Mononuclear cell (primary cell): ENCODE results near the gene RAD1. TPM values are rescaled to one million over a fixed set of nuclear protein-coding genes. Genes with fewer than 3 reads are reported as not detected.

ENCODE experiments used
- H3K27me3 ChIP-seq: 2 replicates; pipeline ENCODE4 v1.6.0; 2011; ENCODE audit warnings: low read length, control low read depth; ENCODE audit not compliant: insufficient read depth
- H3K4me1 ChIP-seq: 2 replicates; pipeline ENCODE4 v1.5.1; 2011; ENCODE audit warnings: mild to moderate bottlenecking, low read length, control low read depth; ENCODE audit not compliant: insufficient read depth
- H3K4me3 ChIP-seq: 2 replicates; pipeline ENCODE4 v1.5.1; 2011; ENCODE audit warnings: mild to moderate bottlenecking, low read length, moderate library complexity
- H3K9me3 ChIP-seq: 2 replicates; pipeline ENCODE4 v1.5.1; 2011; ENCODE audit warnings: low read depth, mild to moderate bottlenecking, control low read depth, low read length
- total RNA-seq: library from RNA; depleted of rRNA; stranded (reverse); fragments of >200 nt; gene quantifications from one replicate; pipeline ENCODE4 v1.2.3, GENCODE V29; 2012

RAD1 gene
- total RNA-seq: 13.6 TPM

DNA sequence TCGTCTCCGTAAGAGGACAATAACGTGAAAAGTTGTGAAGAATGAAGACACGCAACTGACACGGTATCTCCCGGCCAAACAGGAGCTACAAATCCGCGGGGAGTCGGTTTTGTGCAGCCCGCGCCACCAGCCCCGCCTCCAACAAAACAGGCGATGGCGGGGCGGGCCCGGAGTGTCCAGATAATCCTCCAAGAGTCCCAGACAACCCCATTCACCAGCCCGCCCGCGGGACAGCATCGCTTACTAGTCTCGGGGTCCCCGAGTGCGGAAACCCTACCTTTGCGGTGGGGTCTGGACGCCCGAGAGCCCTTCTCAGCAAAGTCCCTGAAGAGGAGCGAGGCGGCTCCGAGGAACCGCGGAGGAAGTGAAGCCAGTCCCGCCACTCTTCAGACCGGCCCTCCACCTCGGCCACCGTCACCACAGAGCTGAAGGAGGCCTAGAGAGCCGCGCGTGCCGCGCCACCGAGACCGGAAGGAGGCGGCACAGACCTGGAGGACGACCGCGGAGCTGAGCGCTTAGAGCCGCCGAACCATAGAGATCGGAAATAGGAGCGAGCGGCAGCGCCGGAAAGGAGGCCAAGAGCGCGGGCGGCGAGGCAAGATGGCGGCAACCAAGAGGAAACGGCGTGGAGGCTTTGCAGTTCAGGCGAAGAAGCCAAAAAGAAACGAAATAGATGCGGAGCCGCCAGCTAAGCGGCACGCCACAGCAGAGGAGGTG lies at the start of gene RAD1, which contains the start of gene BRIX1:
RAD1 (minus strand) TSS at position 366 of the 717 bp plus-strand sequence. CDS start 612 bp downstream, outside the sequence.
BRIX1 (plus strand) TSS at position 573 of the 717 bp plus-strand sequence; CDS start at position 601, 28 bp downstream.
- no peaks in the 10 kb centered on the region for H3K9me3 ChIP-seq
- H3K27me3 ChIP-seq: no peaks in the 10 kb centered on the region
- peak within 1 kb of the TSS; percentile 97 for H3K4me3 ChIP-seq
- H3K4me1 ChIP-seq: peaks cover 32% of the 10 kb centered on the region

GRCh38 chr5:34959323-34959722 lies 44.0 kb upstream of the RAD1 start:
- no peaks in the 10 kb centered on the region for H3K9me3 ChIP-seq
- no peaks in the 10 kb centered on the region for H3K27me3 ChIP-seq
- H3K4me1 ChIP-seq: no peaks in the 10 kb centered on the region
- H3K4me3 ChIP-seq: no peak overlapping the region

- no peaks in the 10 kb centered on the region for H3K9me3 ChIP-seq
- H3K4me3 ChIP-seq: no peak overlapping the region
- no peaks in the 10 kb centered on the region for H3K4me1 ChIP-seq
- no peaks in the 10 kb centered on the region for H3K27me3 ChIP-seq
These were observed 42.8 kb upstream of the RAD1 start for GRCh38 chr5:34957857-34958690.

GRCh38 chr5:34957321-34957720 lies 42.0 kb upstream of the RAD1 start:
- no peaks in the 10 kb centered on the region for H3K9me3 ChIP-seq

DNA sequence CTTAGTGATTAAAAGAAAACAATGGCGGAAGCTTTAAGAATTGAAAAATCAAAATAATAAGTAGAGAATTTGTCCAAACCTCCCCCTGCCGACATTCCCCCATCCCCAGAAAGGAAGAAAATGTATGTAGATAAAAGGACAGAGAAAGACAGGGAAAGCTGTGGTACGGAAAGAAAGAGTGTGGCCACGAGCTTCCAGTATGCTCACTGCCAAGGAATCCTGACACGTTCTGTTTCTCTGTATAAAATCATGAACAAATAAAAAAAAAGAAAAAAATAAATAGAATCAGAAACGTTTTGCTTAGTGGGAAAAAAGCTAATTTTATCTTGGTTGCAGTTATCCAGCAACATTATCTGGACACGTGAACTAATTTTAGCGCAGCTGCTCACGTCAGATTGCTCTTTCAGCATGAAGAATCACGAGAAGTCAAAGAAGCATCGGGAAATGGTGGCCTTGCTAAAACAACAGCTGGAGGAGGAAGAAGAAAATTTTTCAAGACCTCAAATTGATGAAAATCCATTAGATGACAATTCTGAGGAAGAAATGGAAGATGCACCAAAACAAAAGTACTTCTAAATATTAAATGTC lies 29.2 kb upstream of the RAD1 start:
- Histone ChIP-seq H3K27me3 (no peaks in the 10 kb centered on the region), H3K4me3 (no peak overlapping the region), H3K4me1 (no peaks in the 10 kb centered on the region), H3K9me3 (no peaks in the 10 kb centered on the region)

More at GRCh38 chr5:34957321-34957720, 42.0 kb upstream of the RAD1 start:
- Histone ChIP-seq H3K4me1 (no peaks in the 10 kb centered on the region), H3K4me3 (no peak overlapping the region), H3K27me3 (no peaks in the 10 kb centered on the region)

DNA sequence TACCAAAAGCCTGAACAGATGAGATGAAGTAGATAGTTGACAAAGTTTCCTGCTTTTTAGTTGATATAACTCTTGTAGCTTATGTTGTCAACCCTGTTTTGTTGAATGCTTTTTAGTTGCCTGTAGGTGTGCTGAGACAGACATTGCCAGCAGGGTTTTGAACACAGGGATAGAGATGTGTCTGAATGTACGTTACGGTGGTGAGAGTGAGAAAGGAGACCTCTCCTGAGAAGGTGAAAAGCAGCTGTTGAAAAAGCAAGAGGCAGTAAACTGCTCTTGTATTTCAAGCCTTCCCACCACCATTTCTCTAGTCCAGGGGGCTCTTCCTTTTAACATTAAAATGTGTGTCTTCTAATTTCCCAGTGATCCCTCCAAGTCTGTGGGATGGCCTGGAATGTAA lies 28.7 kb upstream of the RAD1 start:
- Histone ChIP-seq H3K4me1 (no peaks in the 10 kb centered on the region), H3K4me3 (no peak overlapping the region), H3K9me3 (no peaks in the 10 kb centered on the region), H3K27me3 (no peaks in the 10 kb centered on the region)

DNA sequence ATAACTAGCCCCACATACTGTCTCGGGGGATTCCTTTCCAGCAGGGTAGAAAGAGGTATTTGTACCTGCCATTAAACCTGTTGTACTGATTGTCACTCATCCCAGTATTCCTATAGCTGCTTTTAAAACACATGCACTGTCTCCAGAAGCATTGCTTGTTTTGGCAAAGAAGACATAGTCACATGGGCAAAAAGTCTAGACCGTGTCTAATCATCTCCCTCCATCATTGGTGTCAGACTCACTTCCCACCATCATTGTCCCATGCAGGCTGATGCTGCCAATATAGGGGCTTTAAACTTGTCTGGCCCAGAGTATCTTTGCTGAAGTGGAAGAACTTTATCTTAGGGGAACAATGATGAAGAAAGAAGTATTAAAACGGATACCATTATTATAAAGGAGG lies 26.6 kb upstream of the RAD1 start:
- H3K4me1 ChIP-seq: no peaks in the 10 kb centered on the region
- no peaks in the 10 kb centered on the region for H3K9me3 ChIP-seq
- no peak overlapping the region for H3K4me3 ChIP-seq

DNA sequence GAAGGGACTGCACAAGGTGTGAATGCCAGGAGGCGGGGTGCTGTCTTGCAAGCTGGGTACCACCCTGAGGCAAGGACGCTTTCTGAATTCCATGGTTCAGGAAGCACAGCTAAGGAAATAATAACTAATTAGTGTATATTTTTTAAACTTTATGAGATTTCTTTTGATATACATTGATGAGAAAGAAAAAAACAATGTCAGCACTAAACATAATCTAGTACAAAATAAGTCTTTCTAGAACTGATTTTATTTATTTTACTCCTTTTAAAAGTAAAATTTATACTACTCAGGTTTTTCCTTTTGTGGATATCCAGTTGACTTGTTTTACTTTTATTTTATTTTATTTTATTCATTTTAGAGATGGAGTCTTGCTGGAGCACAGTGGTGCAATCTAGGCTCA lies 17.6 kb upstream of the RAD1 start:
- Histone ChIP-seq H3K27me3 (no peaks in the 10 kb centered on the region), H3K4me3 (no peak overlapping the region), H3K4me1 (peaks cover 26% of the 10 kb centered on the region), H3K9me3 (no peaks in the 10 kb centered on the region)

More for the DNA sequence above, 26.6 kb upstream of the RAD1 start:
- no peaks in the 10 kb centered on the region for H3K27me3 ChIP-seq

DNA sequence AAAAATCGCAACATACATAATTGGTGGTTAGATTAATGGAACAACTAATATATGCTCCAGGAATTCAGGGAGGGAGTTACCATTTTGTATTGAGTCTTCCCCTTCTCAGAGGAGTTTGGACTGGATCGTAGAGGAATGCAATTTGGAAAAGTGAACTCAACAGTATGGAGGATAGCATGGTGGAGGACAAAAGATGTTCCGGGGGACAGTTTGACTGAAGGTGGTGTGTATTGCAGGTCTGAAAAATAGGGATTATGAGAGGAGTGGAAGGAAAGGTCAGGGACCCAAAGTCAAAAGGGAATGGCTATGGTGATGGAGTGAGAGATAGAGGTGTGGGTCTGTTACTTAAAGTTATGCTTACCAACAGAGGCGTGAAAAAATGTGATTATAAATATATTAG lies 15.6 kb upstream of the RAD1 start:
- Histone ChIP-seq H3K4me1 (peaks cover 26% of the 10 kb centered on the region), H3K27me3 (no peaks in the 10 kb centered on the region), H3K4me3 (no peak overlapping the region), H3K9me3 (no peaks in the 10 kb centered on the region)

DNA sequence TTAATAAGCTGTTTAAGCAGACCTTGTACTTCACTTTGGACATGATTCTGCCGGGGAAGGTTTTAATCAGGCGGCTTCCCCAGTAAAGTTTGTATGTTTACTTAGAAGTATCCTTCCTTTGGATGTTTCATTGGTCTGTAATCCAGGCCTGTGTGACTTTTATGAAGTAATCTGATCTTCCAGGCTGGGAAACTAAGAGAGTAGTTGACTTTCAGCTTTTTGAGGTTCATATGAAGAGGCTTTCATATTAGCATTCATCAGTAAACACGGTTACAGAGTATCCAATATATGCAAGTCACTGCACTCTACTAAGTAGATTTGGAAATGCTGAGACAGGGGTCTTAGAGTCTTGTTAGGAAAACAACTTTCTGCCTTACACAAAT lies 15.1 kb upstream of the RAD1 start:
- H3K9me3 ChIP-seq: no peaks in the 10 kb centered on the region
- no peaks in the 10 kb centered on the region for H3K27me3 ChIP-seq
- H3K4me1 ChIP-seq: peaks cover 26% of the 10 kb centered on the region
- H3K4me3 ChIP-seq: peak overlapping the region; percentile 83

DNA sequence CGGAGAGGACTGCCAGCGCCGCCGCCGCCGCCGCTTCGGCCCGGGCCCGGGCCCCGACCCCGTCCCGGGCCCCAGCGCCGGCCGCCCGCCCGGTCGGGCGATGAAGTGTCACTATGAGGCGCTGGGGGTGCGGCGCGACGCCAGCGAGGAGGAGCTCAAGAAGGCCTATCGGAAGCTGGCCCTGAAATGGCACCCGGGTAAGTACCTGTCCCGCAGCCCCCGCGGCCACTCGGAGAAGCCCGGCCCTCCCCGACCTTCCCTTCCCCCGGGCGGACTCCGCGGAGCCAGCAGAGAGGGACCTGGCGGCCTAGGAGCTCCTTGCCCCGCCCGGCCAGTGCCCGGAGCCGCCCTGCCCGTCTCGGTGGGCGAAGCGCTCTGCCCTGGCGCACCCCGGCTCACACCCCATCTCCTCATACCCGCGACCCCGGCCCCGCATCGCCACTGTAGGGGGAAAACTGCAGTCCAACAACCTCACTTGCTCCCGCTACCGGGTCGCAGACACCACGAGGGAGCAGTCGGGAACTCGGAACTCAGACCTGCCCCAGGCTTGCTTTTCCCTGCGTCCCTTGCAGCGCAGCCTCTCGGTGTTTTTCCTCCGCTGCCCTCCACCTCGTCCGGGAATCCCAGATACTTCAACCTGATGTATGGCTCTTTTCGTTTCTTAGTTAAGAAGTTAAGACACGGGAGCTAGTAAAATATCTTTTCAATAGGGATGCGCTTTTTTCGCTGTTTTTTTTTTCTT lies 14.6 kb upstream of the RAD1 start:
- Histone ChIP-seq H3K4me3 (peak overlapping the region; percentile 83), H3K27me3 (no peaks in the 10 kb centered on the region), H3K9me3 (no peaks in the 10 kb centered on the region), H3K4me1 (peaks cover 26% of the 10 kb centered on the region)

- Histone ChIP-seq H3K27me3 (no peaks in the 10 kb centered on the region), H3K4me3 (peak within 1 kb of the TSS; percentile 83), H3K9me3 (no peaks in the 10 kb centered on the region), H3K4me1 (peaks cover 26% of the 10 kb centered on the region)
These were observed 13.9 kb upstream of the RAD1 start, which contains the start of gene DNAJC21 for GRCh38 chr5:34929134-34929719. DNAJC21 (plus strand) TSS chr5:34929559; CDS start chr5:34929820, 261 bp downstream.

DNA sequence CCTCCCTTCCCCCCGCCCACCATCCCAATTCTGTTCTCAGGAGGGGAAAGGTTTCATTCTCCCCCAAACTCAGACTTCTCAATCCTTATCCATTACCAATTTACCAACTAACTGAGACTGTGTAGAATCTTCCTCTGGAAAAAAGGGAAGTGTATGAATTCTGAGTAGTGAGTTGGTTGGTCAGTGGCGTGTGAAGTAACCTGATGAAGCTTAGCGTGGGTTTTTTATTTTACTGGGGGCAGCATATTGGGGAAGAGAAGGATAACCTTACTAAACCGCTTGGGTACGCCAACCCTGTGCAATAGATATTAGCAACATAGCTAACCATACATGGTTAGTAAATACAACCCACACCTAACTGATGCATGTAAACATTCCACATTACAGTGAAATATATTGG lies 13.0 kb upstream of the RAD1 start:
- no peaks in the 10 kb centered on the region for H3K9me3 ChIP-seq
- H3K4me3 ChIP-seq: no peak overlapping the region
- no peaks in the 10 kb centered on the region for H3K27me3 ChIP-seq
- peaks cover 26% of the 10 kb centered on the region for H3K4me1 ChIP-seq

DNA sequence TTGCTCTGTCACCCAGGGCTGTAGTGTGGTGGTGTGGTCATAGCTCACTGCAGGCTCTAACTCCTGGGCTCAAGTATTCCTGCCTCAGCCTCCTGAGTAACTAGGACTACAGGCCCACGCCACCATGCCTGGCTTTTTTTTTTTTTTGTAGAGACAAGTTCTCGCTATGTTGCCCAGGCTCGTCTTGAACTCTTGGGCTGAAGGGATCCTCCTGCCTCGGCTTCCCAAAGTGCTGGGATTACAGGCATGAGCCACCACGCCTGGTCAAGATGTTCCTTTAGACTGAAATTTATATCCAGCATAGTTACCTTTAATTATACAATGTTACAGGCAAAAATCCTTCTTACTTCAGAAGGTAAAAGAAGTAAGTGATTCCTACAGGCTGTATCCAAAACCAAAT lies 12.5 kb upstream of the RAD1 start:
- Histone ChIP-seq H3K27me3 (no peaks in the 10 kb centered on the region), H3K4me3 (no peak overlapping the region), H3K4me1 (peaks cover 25% of the 10 kb centered on the region), H3K9me3 (no peaks in the 10 kb centered on the region)
